HG02885 (cell line): ENCODE results near the gene EYS.
"Not testable (repeated sequence)": the region's sequence is repeated elsewhere in the genome, so short reads cannot be mapped to it uniquely, and the experiment has no call there.

Source experiments
- ATAC-seq: cut with Tn5 transposase; IDR thresholded peaks from one replicate; pipeline ENCODE4 v1.9.1; 2021; ENCODE audit warnings: mild to moderate bottlenecking; ENCODE audit not compliant: unreplicated experiment, poor library complexity

Gene EYS

GRCh38 chr6:63912887-63913286 lies 1794.1 kb downstream of the EYS start:
- ATAC-seq, result no peak

- no peak for ATAC-seq
Measured at GRCh38 chr6:63910863-63911551, 1796.0 kb downstream of the EYS start.

- no peak for ATAC-seq
Measured at GRCh38 chr6:63904650-63905248, 1802.3 kb downstream of the EYS start.

GRCh38 chr6:63899550-63899949 lies 1807.5 kb downstream of the EYS start:
- no peak for ATAC-seq

- ATAC-seq, result no peak
Measured at GRCh38 chr6:63897952-63898351, 1809.1 kb downstream of the EYS start.

GRCh38 chr6:63897459-63897858 lies 1809.6 kb downstream of the EYS start:
- no peak for ATAC-seq

GRCh38 chr6:63888416-63888815 lies 1818.6 kb downstream of the EYS start:
- ATAC-seq, result no peak

- ATAC-seq, result not testable (repeated sequence)
Measured at GRCh38 chr6:63887804-63888203, 1819.2 kb downstream of the EYS start.

GRCh38 chr6:63887002-63887751 lies 1819.8 kb downstream of the EYS start:
- ATAC-seq, result no peak

GRCh38 chr6:63886341-63886740 lies 1820.7 kb downstream of the EYS start:
- no peak for ATAC-seq

- no peak for ATAC-seq
Measured at GRCh38 chr6:63883597-63883996, 1823.4 kb downstream of the EYS start.

GRCh38 chr6:63882208-63882607 lies 1824.8 kb downstream of the EYS start:
- ATAC-seq, result no peak

- no peak for ATAC-seq
Measured at GRCh38 chr6:63881791-63882190, 1825.2 kb downstream of the EYS start.

- no peak for ATAC-seq
Measured at GRCh38 chr6:63872233-63872632, 1834.8 kb downstream of the EYS start.

- ATAC-seq, result no peak
Measured at GRCh38 chr6:63868351-63868750, 1838.7 kb downstream of the EYS start.

- no peak for ATAC-seq
Measured at GRCh38 chr6:63864671-63865318, 1842.2 kb downstream of the EYS start.

GRCh38 chr6:63864061-63864460 lies 1843.0 kb downstream of the EYS start:
- ATAC-seq, result no peak

- no peak for ATAC-seq
Measured at GRCh38 chr6:63862486-63863198, 1844.4 kb downstream of the EYS start.

GRCh38 chr6:63859528-63859927 lies 1847.5 kb downstream of the EYS start:
- ATAC-seq, result no peak

- ATAC-seq, result no peak
Measured at GRCh38 chr6:63858691-63859090, 1848.3 kb downstream of the EYS start.
